ENCODE measurements around the gene GFY.

GRCh38 chr19:49425178-49425577 lies at the start of gene GFY:
- TF ChIP-seq CTCF (conservative IDR thresholded peaks at IDR 0.05; ENCODE audit: low read depth in 2 of 2), result no peak
- TF ChIP-seq JUNB (IDR thresholded peaks at IDR 0.05; ENCODE audit: unreplicated experiment), result no peak
- no peak for TF ChIP-seq REST (IDR thresholded peaks at IDR 0.05; ENCODE audit: unreplicated experiment)
